H9 (cell line): Measurements from ENCODE around the gene IER3. TPM values are rescaled to one million over a fixed set of nuclear protein-coding genes. Genes with fewer than 3 reads are reported as not detected.

Experiments used
- DNase-seq: peaks from one replicate; pipeline ENCODE4 v3.0.0-alpha.2; 2017
- H2AFZ ChIP-seq: one replicate; pipeline ENCODE4 v1.6.1; 2013; ENCODE audit warnings: mild to moderate bottlenecking, low read length, control low read depth, moderate library complexity
- H2AK5ac ChIP-seq: 2 replicates; pipeline ENCODE4 v1.6.1; 2013; ENCODE audit warnings: low read length, control low read depth, mixed read lengths; ENCODE audit not compliant: insufficient read length
- H2BK120ac ChIP-seq: one replicate; pipeline ENCODE4 v1.6.1; 2013; ENCODE audit warnings: low read depth, mild to moderate bottlenecking, low read length, control low read depth, inconsistent platforms; ENCODE audit not compliant: poor library complexity, severe bottlenecking
- H2BK12ac ChIP-seq: 2 replicates; pipeline ENCODE4 v1.6.1; 2013; ENCODE audit warnings: low read length, control low read depth, mixed read lengths, low read depth; ENCODE audit not compliant: insufficient read length
- H2BK15ac ChIP-seq: 2 replicates; pipeline ENCODE4 v1.6.1; 2013; ENCODE audit warnings: low read depth, low read length, control low read depth
- H2BK20ac ChIP-seq: one replicate; pipeline ENCODE4 v1.6.1; 2013; ENCODE audit warnings: low read depth, mild to moderate bottlenecking, low read length, control low read depth, inconsistent platforms; ENCODE audit not compliant: poor library complexity, severe bottlenecking
- H2BK5ac ChIP-seq: 2 replicates; pipeline ENCODE4 v1.6.1; 2013; ENCODE audit warnings: low read length, control low read depth, mixed read lengths; ENCODE audit not compliant: insufficient read length
- H3K14ac ChIP-seq: 2 replicates; pipeline ENCODE4 v1.6.1; 2013; ENCODE audit warnings: low read length, control low read depth; ENCODE audit not compliant: insufficient read depth
- H3K18ac ChIP-seq: 2 replicates; pipeline ENCODE4 v1.6.1; 2013; ENCODE audit warnings: low read depth, mild to moderate bottlenecking, mixed read lengths, low read length, control low read depth; ENCODE audit not compliant: insufficient read length
- H3K23ac ChIP-seq: 2 replicates; pipeline ENCODE4 v1.6.1; 2013; ENCODE audit warnings: low read length, control low read depth, mixed read lengths, low read depth; ENCODE audit not compliant: insufficient read length
- H3K23me2 ChIP-seq: 2 replicates; pipeline ENCODE4 v1.6.1; 2013; ENCODE audit warnings: low read depth, mild to moderate bottlenecking, mixed read lengths, low read length, control low read depth; ENCODE audit not compliant: insufficient read length, poor library complexity, severe bottlenecking
- H3K27ac ChIP-seq: 2 replicates; pipeline ENCODE4 v1.5.1; 2013; ENCODE audit warnings: low read length, control low read depth, mixed read lengths, low read depth; ENCODE audit not compliant: insufficient read length
- H3K27me3 ChIP-seq: 2 replicates; pipeline ENCODE4 v1.6.1; 2013; ENCODE audit warnings: low read length, control low read depth, inconsistent platforms; ENCODE audit not compliant: insufficient read depth
- H3K4ac ChIP-seq: 2 replicates; pipeline ENCODE4 v1.6.1; 2013; ENCODE audit warnings: low read depth, mild to moderate bottlenecking, control low read depth, inconsistent platforms, low read length, moderate library complexity
- H3K4me1 ChIP-seq: 2 replicates; pipeline ENCODE4 v1.6.1; 2013; ENCODE audit warnings: low read length, control low read depth, inconsistent platforms; ENCODE audit not compliant: insufficient read depth
- H3K4me2 ChIP-seq: 2 replicates; pipeline ENCODE4 v1.6.1; 2013; ENCODE audit warnings: low read length, control low read depth, mixed read lengths; ENCODE audit not compliant: insufficient read length, insufficient read depth
- H3K56ac ChIP-seq: 2 replicates; pipeline ENCODE4 v1.6.1; 2013; ENCODE audit warnings: low read depth, mild to moderate bottlenecking, mixed read lengths, low read length, control low read depth; ENCODE audit not compliant: insufficient read length
- H3K79me1 ChIP-seq: 2 replicates; pipeline ENCODE4 v1.6.1; 2013; ENCODE audit warnings: low read depth, mild to moderate bottlenecking, moderate library complexity, low read length, control low read depth, inconsistent platforms; ENCODE audit not compliant: insufficient read depth, poor library complexity, severe bottlenecking
- H3K79me2 ChIP-seq: 2 replicates; pipeline ENCODE4 v1.6.1; 2013; ENCODE audit warnings: low read length, control low read depth, inconsistent platforms; ENCODE audit not compliant: insufficient read depth
- H3K9ac ChIP-seq: 2 replicates; pipeline ENCODE4 v1.6.1; 2013; ENCODE audit warnings: low read length, control low read depth, mixed read lengths; ENCODE audit not compliant: insufficient read length; ENCODE audit errors: extremely low read depth
- H3K9me3 ChIP-seq: one replicate; pipeline ENCODE4 v1.6.1; 2013; ENCODE audit warnings: low read depth, low read length, inconsistent platforms; ENCODE audit not compliant: control insufficient read depth
- H3T11ph ChIP-seq: one replicate; pipeline ENCODE4 v1.6.1; 2013; ENCODE audit warnings: mild to moderate bottlenecking, low read length, control low read depth, inconsistent platforms
- H4K20me1 ChIP-seq: one replicate; pipeline ENCODE4 v1.6.1; 2013; ENCODE audit not compliant: control insufficient read depth, insufficient read length, insufficient read depth
- H4K5ac ChIP-seq: 2 replicates; pipeline ENCODE4 v1.6.1; 2013; ENCODE audit warnings: low read depth, mild to moderate bottlenecking, mixed read lengths, low read length, control low read depth; ENCODE audit not compliant: insufficient read length
- H4K8ac ChIP-seq: replicated peaks from 2 replicates; pipeline ENCODE4 v1.6.1; 2013; ENCODE audit warnings: low read length, control low read depth, mixed read lengths, low read depth; ENCODE audit not compliant: insufficient read length
- H4K91ac ChIP-seq: 2 replicates; pipeline ENCODE4 v1.6.1; 2013; ENCODE audit warnings: low read depth, mild to moderate bottlenecking, moderate library complexity, mixed read lengths, low read length, control low read depth; ENCODE audit not compliant: insufficient read length
- H3K27ac Mint-ChIP-seq, 3 experiments: 2 replicates in 2 of 3; 3 replicates in 1 of 3; pipeline ENCODE4 v1.8.0; 2020 to 2021; ENCODE audit warnings: mixed read lengths in 3 of 3, mild to moderate bottlenecking in 1 of 3, moderate library complexity in 1 of 3
- H3K27me3 Mint-ChIP-seq: 2 replicates; pipeline ENCODE4 v1.8.0; 2021; ENCODE audit warnings: low read depth, mild to moderate bottlenecking, moderate library complexity, mixed read lengths
- H3K36me3 Mint-ChIP-seq, 3 experiments: 2 replicates in 2 of 3; 3 replicates in 1 of 3; pipeline ENCODE4 v1.8.0; 2020 to 2021; ENCODE audit warnings: low read depth in 3 of 3, mixed read lengths in 3 of 3; ENCODE audit not compliant: insufficient read depth in 1 of 3
- H3K4me1 Mint-ChIP-seq, 2 experiments: 2 replicates each; pipeline ENCODE4 v1.8.0; 2020; ENCODE audit warnings: mixed read lengths in 2 of 2
- H3K4me3 Mint-ChIP-seq, 2 experiments: 2 replicates in 1 of 2; 3 replicates in 1 of 2; pipeline ENCODE4 v1.8.0; 2020 to 2021; ENCODE audit warnings: mild to moderate bottlenecking in 2 of 2, mixed read lengths in 2 of 2, moderate library complexity in 1 of 2
- H3K9me3 Mint-ChIP-seq, 2 experiments: 2 replicates in 1 of 2; 3 replicates in 1 of 2; pipeline ENCODE4 v1.8.0; 2020; ENCODE audit warnings: mild to moderate bottlenecking in 2 of 2, mixed read lengths in 2 of 2, moderate library complexity in 1 of 2
- WGBS: extraction: QIAGEN DNeasy Blood & Tissue Kit; methylation state at CpG from one replicate; pipeline ENCODE4 v1.1.7; 2013; ENCODE audit warnings: missing lambda C conversion rate, low lambda C conversion rate, mixed read lengths; ENCODE audit not compliant: insufficient read length; ENCODE audit errors: extremely low coverage; 5-methylcytosine and 5-hydroxymethylcytosine counted together
- total RNA-seq: library from RNA; stranded (reverse); gene quantifications from 2 replicates; pipeline ENCODE4 v1.2.1, GENCODE V29; 2021
- TF ChIP-seq, protein P1 (sequence below): fragments of 200-600 bp; sonication (generic); conservative IDR thresholded peaks from 3 replicates; pipeline ENCODE4 v1.8.0; 2021; ENCODE audit warnings: antibody characterized with exemption, mild to moderate bottlenecking

IER3 gene
- total RNA-seq, 1 experiment from 2014 or later: 43.5 TPM

- TF ChIP-seq, protein P1, sequence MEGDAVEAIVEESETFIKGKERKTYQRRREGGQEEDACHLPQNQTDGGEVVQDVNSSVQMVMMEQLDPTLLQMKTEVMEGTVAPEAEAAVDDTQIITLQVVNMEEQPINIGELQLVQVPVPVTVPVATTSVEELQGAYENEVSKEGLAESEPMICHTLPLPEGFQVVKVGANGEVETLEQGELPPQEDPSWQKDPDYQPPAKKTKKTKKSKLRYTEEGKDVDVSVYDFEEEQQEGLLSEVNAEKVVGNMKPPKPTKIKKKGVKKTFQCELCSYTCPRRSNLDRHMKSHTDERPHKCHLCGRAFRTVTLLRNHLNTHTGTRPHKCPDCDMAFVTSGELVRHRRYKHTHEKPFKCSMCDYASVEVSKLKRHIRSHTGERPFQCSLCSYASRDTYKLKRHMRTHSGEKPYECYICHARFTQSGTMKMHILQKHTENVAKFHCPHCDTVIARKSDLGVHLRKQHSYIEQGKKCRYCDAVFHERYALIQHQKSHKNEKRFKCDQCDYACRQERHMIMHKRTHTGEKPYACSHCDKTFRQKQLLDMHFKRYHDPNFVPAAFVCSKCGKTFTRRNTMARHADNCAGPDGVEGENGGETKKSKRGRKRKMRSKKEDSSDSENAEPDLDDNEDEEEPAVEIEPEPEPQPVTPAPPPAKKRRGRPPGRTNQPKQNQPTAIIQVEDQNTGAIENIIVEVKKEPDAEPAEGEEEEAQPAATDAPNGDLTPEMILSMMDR: no peak
These were observed 33.8 kb upstream of the IER3 start for GRCh38 chr6:30778001-30778635.

More at GRCh38 chr6:30778001-30778635, 33.8 kb upstream of the IER3 start:
- H3K4me3 Mint-ChIP-seq: no peak overlapping the region
- H3K4me1 Mint-ChIP-seq: peaks cover 20 to 23% of the 10 kb centered on the region in 2 experiments
- no CpG with 5 or more reads among the region's 3 CpGs for WGBS
- Histone ChIP-seq H2AFZ (no peak overlapping the region), H3K27me3 (no peaks in the 10 kb centered on the region), H2BK120ac (no peak overlapping the region), H3K79me2 (no peaks in the 10 kb centered on the region), H3K14ac (no peak overlapping the region), H3K9me3 (no peaks in the 10 kb centered on the region), H3K23me2 (no peaks in the 10 kb centered on the region), H4K20me1 (no peaks in the 10 kb centered on the region), H3K79me1 (no peaks in the 10 kb centered on the region), H4K91ac (no peak overlapping the region), H3K9ac (no peak overlapping the region), H2BK15ac (no peak overlapping the region), H2BK12ac (no peak overlapping the region), H3K4me2 (no peak overlapping the region), H3T11ph (no peak overlapping the region), H3K4ac (no peak overlapping the region), H3K18ac (no peak overlapping the region), H4K8ac (no peak overlapping the region), H3K56ac (no peak overlapping the region), H3K27ac (no peak overlapping the region), H4K5ac (no peak overlapping the region), H2BK5ac (no peak overlapping the region), H3K23ac (no peak overlapping the region), H2AK5ac (no peak overlapping the region), H3K4me1 (no peaks in the 10 kb centered on the region; the same call in 1 of the 2 replicates), H2BK20ac (no peak overlapping the region)
- peaks cover 11 to 13% of the 10 kb centered on the region in 2 experiments for H3K9me3 Mint-ChIP-seq
- H3K27ac Mint-ChIP-seq: no peak overlapping the region
- peaks cover 7 to 18% (median 10%) of the 10 kb centered on the region in 3 experiments for H3K36me3 Mint-ChIP-seq
- peaks cover 11% of the 10 kb centered on the region for H3K27me3 Mint-ChIP-seq
- no peak for DNase-seq
